SK-N-SH (cell line): ENCODE data around the gene OR6C76.
"Not testable (repeated sequence)": the region's sequence is repeated elsewhere in the genome, so short reads cannot be mapped to it uniquely, and the experiment has no call there.

ENCODE experiments used
- CHD2 ChIP-seq: fragments of 150-350 bp; IDR thresholded peaks from 2 replicates; pipeline ENCODE4 v1.6.1; 2018; ENCODE audit warnings: low read length; ENCODE audit not compliant: partially characterized antibody
- CTCF ChIP-seq: fragments of 200-600 bp; sonication (generic); IDR thresholded peaks from 2 replicates; pipeline ENCODE4 v1.6.1; 2017; ENCODE audit warnings: antibody characterized with exemption, mild to moderate bottlenecking, moderate library complexity
- REST ChIP-seq: IDR thresholded peaks from 2 replicates; pipeline ENCODE4 v1.6.1; 2012; ENCODE audit warnings: mild to moderate bottlenecking, low read depth, low read length, moderate library complexity
- TAF1 ChIP-seq: IDR thresholded peaks from 2 replicates; pipeline ENCODE4 v1.6.1; 2012; ENCODE audit warnings: low read depth, mild to moderate bottlenecking, low read length, moderate library complexity, borderline replicate concordance
- USF1 ChIP-seq: IDR thresholded peaks from 2 replicates; pipeline ENCODE4 v1.4.0; 2012; ENCODE audit warnings: low read depth, borderline replicate concordance

- TF ChIP-seq CTCF, REST, USF1, TAF1, CHD2: not testable (repeated sequence)
Measured at GRCh38 chr12:55409133-55409532, 16.9 kb upstream of the OR6C76 start.
